ENCODE measurements around the gene PHC2.

The PHC2 gene

GRCh38 chr1:33332357-33332789, 98.5 kb downstream of the PHC2 start:
- no peak for DNase-seq (ENCODE audit: low read depth in 2 of 3, low spot score in 2 of 3)

GRCh38 chr1:33331444-33332356, 99.2 kb downstream of the PHC2 start:
- DNase-seq (ENCODE audit: low read depth in 2 of 3, low spot score in 2 of 3) = no peak

GRCh38 chr1:33330906-33331305, 100.0 kb downstream of the PHC2 start:
- no peak for DNase-seq (ENCODE audit: low read depth in 2 of 3, low spot score in 2 of 3)

- no peak for DNase-seq (ENCODE audit: low read depth in 2 of 3, low spot score in 2 of 3)
Measured at GRCh38 chr1:33330361-33330890, 100.5 kb downstream of the PHC2 start.

- no peak for DNase-seq (ENCODE audit: low read depth in 2 of 3, low spot score in 2 of 3)
Measured at GRCh38 chr1:33329600-33330305, 101.1 kb downstream of the PHC2 start.

- no peak for DNase-seq (ENCODE audit: low read depth in 2 of 3, low spot score in 2 of 3)
Measured at GRCh38 chr1:33328817-33329216, 102.1 kb downstream of the PHC2 start.

- no peak for DNase-seq (ENCODE audit: low read depth in 2 of 3, low spot score in 2 of 3)
Measured at GRCh38 chr1:33327587-33328325, 103.1 kb downstream of the PHC2 start.

GRCh38 chr1:33326785-33327184, 104.1 kb downstream of the PHC2 start:
- no peak for DNase-seq (ENCODE audit: low read depth in 2 of 3, low spot score in 2 of 3)

GRCh38 chr1:33324677-33325575, 106.0 kb downstream of the PHC2 start:
- DNase-seq (ENCODE audit: low read depth in 2 of 3, low spot score in 2 of 3) = no peak

GRCh38 chr1:33323663-33324477, 107.0 kb downstream of the PHC2 start:
- no peak for DNase-seq (ENCODE audit: low read depth in 2 of 3, low spot score in 2 of 3)

GRCh38 chr1:33322870-33323585, 107.9 kb downstream of the PHC2 start:
- DNase-seq (ENCODE audit: low read depth in 2 of 3, low spot score in 2 of 3) = no peak

- DNase-seq (ENCODE audit: low read depth in 2 of 3, low spot score in 2 of 3) = no peak
Measured at GRCh38 chr1:33322109-33322508, 108.8 kb downstream of the PHC2 start.

- DNase-seq (ENCODE audit: low read depth in 2 of 3, low spot score in 2 of 3) = no peak
Measured at GRCh38 chr1:33321178-33321577, 109.7 kb downstream of the PHC2 start.

GRCh38 chr1:33320619-33321165, 110.2 kb downstream of the PHC2 start, which contains the start of gene A3GALT2:
A3GALT2 (minus strand) TSS chr1:33321098; CDS start chr1:33321098, 0 bp downstream.
- DNase-seq (ENCODE audit: low read depth in 2 of 3, low spot score in 2 of 3) = no peak

- no peak for DNase-seq (ENCODE audit: low read depth in 2 of 3, low spot score in 2 of 3)
Measured at GRCh38 chr1:33319949-33320618, 110.8 kb downstream of the PHC2 start.

GRCh38 chr1:33319186-33319948, 111.5 kb downstream of the PHC2 start:
- no peak for DNase-seq (ENCODE audit: low read depth in 2 of 3, low spot score in 2 of 3)

- no peak for DNase-seq (ENCODE audit: low read depth in 2 of 3, low spot score in 2 of 3)
Measured at GRCh38 chr1:33317946-33318345, 112.9 kb downstream of the PHC2 start.
